GM12878 (cell line): ENCODE measurements around the gene LSMEM2. TPM values are rescaled to one million over a fixed set of nuclear protein-coding genes. Genes with fewer than 3 reads are reported as not detected.

Source experiments
- ATAC-seq: fragments of 200-7000 bp; cut with Tn5 transposase; 3 replicates; pipeline ENCODE4 v1.9.1; 2020; ENCODE audit warnings: mild to moderate bottlenecking, moderate library complexity
- BruUV-seq: library from RNA; stranded (reverse); fragments of 400-500 nt; replicated peaks from 2 replicates; lab custom pipeline; 2021; lab: Mats Ljungman, UMichigan
- CTCF ChIA-PET: fragments of 300-600 bp; sonication (Branson Sonifier 250); formaldehyde crosslinking; extraction: SDS; loops from one replicate; lab custom pipeline; 2021; ENCODE audit warnings: inconsistent platforms; lab: Yijun Ruan, JAX
- POLR2A ChIA-PET: fragments of 350-600 bp; formaldehyde crosslinking; extraction: SDS; loops from one replicate; lab custom pipeline; 2021; ENCODE audit warnings: inconsistent platforms; lab: Charles Lee
- RAD21 ChIA-PET: fragments of 300-600 bp; sonication (Branson Sonifier 250); formaldehyde crosslinking; loops from one replicate; lab custom pipeline; 2023; ENCODE audit warnings: antibody characterized with exemption; ENCODE audit not compliant: unreplicated experiment; lab: Charles Lee
- SMC1A ChIA-PET: fragments of 300-600 bp; sonication (Branson Sonifier 250); formaldehyde crosslinking; loops from one replicate; lab custom pipeline; 2023; ENCODE audit not compliant: unreplicated experiment, uncharacterized antibody; lab: Charles Lee
- DNase-seq: peaks from one replicate; pipeline ENCODE4 v3.0.0-alpha.2; 2011; ENCODE audit warnings: low read depth, low spot score
- FAIRE-seq: peaks from 3 replicates; lab custom pipeline; 2011; peaks lifted over from hg19 to GRCh38; lab: Jason Lieb, UNC
- H2AFZ ChIP-seq: 2 replicates; pipeline ENCODE4 v1.6.0; 2011; ENCODE audit warnings: low read depth, low read length, control low read depth; ENCODE audit not compliant: control insufficient read depth
- H3K27ac ChIP-seq: 2 replicates; pipeline ENCODE4 v1.5.1; 2011; ENCODE audit warnings: control low read depth; ENCODE audit not compliant: control insufficient read depth, insufficient read depth
- H3K27me3 ChIP-seq, 2 experiments: replicated peaks in 1 of 2; 2 replicates each; pipeline versions ENCODE4 v1.6.0 to v1.6.1; 2011; ENCODE audit warnings: low read length in 1 of 2; ENCODE audit not compliant: control insufficient read depth in 2 of 2, insufficient read depth in 2 of 2
- H3K36me3 ChIP-seq, 2 experiments: 2 replicates each; pipeline ENCODE4 v1.5.1; 2011; ENCODE audit warnings: low read length in 1 of 2; ENCODE audit not compliant: control insufficient read depth in 2 of 2, insufficient read depth in 2 of 2
- H3K4me1 ChIP-seq: 2 replicates; pipeline ENCODE4 v1.6.1; 2011; ENCODE audit warnings: mild to moderate bottlenecking, low read length, moderate library complexity, mixed read lengths; ENCODE audit not compliant: control insufficient read depth, insufficient read depth
- H3K4me2 ChIP-seq: 2 replicates; pipeline ENCODE4 v1.6.0; 2011; ENCODE audit warnings: control low read depth; ENCODE audit not compliant: control insufficient read depth, insufficient read depth
- H3K4me3 ChIP-seq: fragments of 200-600 bp; sonication (generic); 2 replicates; pipeline ENCODE4 v1.5.1; 2016
- H3K79me2 ChIP-seq: 2 replicates; pipeline ENCODE4 v1.6.0; 2011; ENCODE audit warnings: low read length; ENCODE audit not compliant: control insufficient read depth, insufficient read depth
- H3K9ac ChIP-seq: 2 replicates; pipeline ENCODE4 v1.8.0; 2011; ENCODE audit warnings: low read length, control low read depth, mixed read lengths; ENCODE audit not compliant: control insufficient read depth, insufficient read depth
- H3K9me3 ChIP-seq: replicated peaks from 3 replicates; pipeline ENCODE4 v1.5.1; 2011; ENCODE audit warnings: mild to moderate bottlenecking, low read length; ENCODE audit not compliant: control insufficient read depth, insufficient read depth
- H4K20me1 ChIP-seq: 2 replicates; pipeline ENCODE4 v1.6.0; 2011; ENCODE audit not compliant: control insufficient read depth, insufficient read depth
- BMI1 ChIP-seq: fragments of 450-650 bp; IDR thresholded peaks from 2 replicates; pipeline ENCODE4 v1.6.1; 2016; ENCODE audit warnings: mild to moderate bottlenecking, moderate library complexity, borderline replicate concordance
- NFXL1 ChIP-seq: fragments of 450-650 bp; IDR thresholded peaks from 2 replicates; pipeline ENCODE4 v1.6.1; 2017; ENCODE audit warnings: antibody characterized with exemption, mild to moderate bottlenecking, borderline replicate concordance
- POLR2AphosphoS5 ChIP-seq: IDR thresholded peaks from 2 replicates; pipeline ENCODE4 v1.6.1; 2011; ENCODE audit warnings: mild to moderate bottlenecking, low read length, inconsistent platforms
- ZNF217 ChIP-seq: fragments of 450-650 bp; IDR thresholded peaks from 2 replicates; pipeline ENCODE4 v1.6.1; 2017; ENCODE audit warnings: antibody characterized with exemption, mild to moderate bottlenecking
- WGBS: methylation state at CpG from one replicate; pipeline ENCODE4 v1.1.6; 2016; ENCODE audit warnings: low lambda C conversion rate; ENCODE audit not compliant: insufficient replicate concordance, insufficient coverage; ENCODE audit errors: missing lambda C conversion rate; 5-methylcytosine and 5-hydroxymethylcytosine counted together
- in situ Hi-C: fragments of 300-500 bp; cut with MboI; formaldehyde crosslinking; loops from 9 replicates; pipeline ENCODE4 v1.14.3; 2018; ENCODE audit warnings: mixed read lengths
- intact Hi-C: fragments of 100-400 bp; cut with micrococcal nuclease; formaldehyde crosslinking; loops from one replicate; pipeline ENCODE4 v1.14.2; 2022; ENCODE audit not compliant: unreplicated experiment
- polyA plus RNA-seq, 11 experiments: library from polyadenylated mRNA; depleted of rRNA in 4 of 11; unstranded in 6 of 11; stranded (reverse) in 5 of 11; fragments of >200 nt; fragmentation: Nextera tagmentation in 4 of 11; fragmentation: Illumina TruSeq in 1 of 11; extraction: Ambion mirVana in 4 of 11; extraction: Trizol in 1 of 11; gene quantifications; 1 replicate in 1 of 11; 2 replicates in 10 of 11; pipeline versions ENCODE4 v1.2.1 to v1.2.3, GENCODE V29; 2011 to 2016; ENCODE audit warnings: inconsistent platforms in 2 of 11, missing spikeins in 2 of 11, low read depth in 1 of 11
- total RNA-seq, 4 experiments: library from RNA; depleted of rRNA in 3 of 4; stranded (reverse); fragments of >200 nt in 3 of 4; fragmentation: Illumina TruSeq in 1 of 4; extraction: Trizol in 1 of 4; gene quantifications; 2 replicates each; pipeline versions ENCODE4 v1.2.1 to v1.2.3, GENCODE V29; 2013 to 2021
- TF ChIP-seq, protein P1 (sequence below): IDR thresholded peaks from 2 replicates; pipeline ENCODE4 v1.6.1; 2012; ENCODE audit warnings: low read depth, low read length, improper control_type of control experiment
- TF ChIP-seq, protein P2 (sequence below): fragments of 150-350 bp; IDR thresholded peaks from 2 replicates; pipeline ENCODE4 v1.6.1; 2016; ENCODE audit warnings: low read depth, low read length
- TF ChIP-seq, protein P3 (sequence below): fragments of 450-650 bp; formaldehyde crosslinking; IDR thresholded peaks from 2 replicates; pipeline ENCODE4 v1.4.0; 2020; ENCODE audit warnings: mild to moderate bottlenecking, moderate library complexity
- TF ChIP-seq, protein P4 (sequence below): fragments of 450-650 bp; IDR thresholded peaks from 2 replicates; pipeline ENCODE4 v1.6.1; 2017; ENCODE audit warnings: mild to moderate bottlenecking
- TF ChIP-seq, protein P5 (sequence below): fragments of 450-650 bp; IDR thresholded peaks from 2 replicates; pipeline ENCODE4 v1.6.1; 2016; ENCODE audit warnings: mild to moderate bottlenecking, moderate library complexity, borderline replicate concordance

LSMEM2 gene
- total and polyA plus RNA-seq, 10 of the 15 experiments (the other 5 are each of a cell fraction or from before 2014, with no cell fraction given) = 0.17 TPM; not detected in 9

DNA sequence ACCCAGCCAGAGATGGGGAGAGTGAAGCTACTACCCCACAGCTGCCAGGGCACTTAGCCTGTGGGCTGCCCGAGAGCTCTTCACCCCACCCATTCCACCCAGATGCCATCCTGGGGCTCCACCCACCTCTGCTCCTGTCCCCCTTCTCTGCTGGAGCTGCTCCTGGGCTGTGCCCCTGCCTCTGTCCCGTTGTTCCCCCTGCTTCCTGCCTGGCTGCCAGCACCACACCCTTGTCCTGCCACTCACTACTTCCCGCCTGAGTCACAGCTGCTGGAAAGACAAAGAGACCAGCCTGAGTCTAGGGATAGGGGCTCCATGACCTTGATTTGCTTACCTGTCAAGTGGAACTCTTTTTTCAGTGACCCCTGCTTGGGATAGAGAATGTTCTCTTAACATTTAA is 30.5 kb upstream of the LSMEM2 start:
- no peak for FAIRE-seq
- ATAC-seq = no peak
- Histone ChIP-seq H3K9ac (no peak overlapping the region), H2AFZ (no peak overlapping the region), H3K9me3 (no peaks in the 10 kb centered on the region), H3K27ac (no peak overlapping the region), H3K79me2 (peaks cover 64% of the 10 kb centered on the region), H3K4me2 (no peak overlapping the region), H3K4me3 (no peak overlapping the region), H3K27me3 (no peaks in the 10 kb centered on the region), H3K36me3 (peaks cover 29% of the 10 kb centered on the region in 2 experiments), H4K20me1 (peaks cover 20% of the 10 kb centered on the region), H3K4me1 (peaks cover 28% of the 10 kb centered on the region)
- BruUV-seq = no TSS peak
- POLR2A ChIA-PET = interaction anchor here (0.5 to 1.4 kb wide), 3 partner anchors 8 to 11 kb away, joined by 3 to 4 read pairs (median 3); no protein-coding TSS in a partner anchor
- 63% methylated on average over 3 of the region's 3 CpGs for WGBS
- RAD21 ChIA-PET = interaction anchor here (2.6 to 4.1 kb wide), 3 partner anchors 10 to 20 kb away, joined by 7 to 73 read pairs (median 10); no protein-coding TSS in a partner anchor
- in situ Hi-C loops (no loop called here), intact Hi-C loops (no loop called here)
- SMC1A ChIA-PET = interaction anchor here (0.8 to 1.1 kb wide), 2 partner anchors 8 to 22 kb away, joined by 3 read pairs; no protein-coding TSS in a partner anchor
- no peak for DNase-seq
- CTCF ChIA-PET = interaction anchor here (0.6 to 3.3 kb wide), 5 partner anchors 11 to 90 kb away, joined by 3 to 149 read pairs (median 28); no protein-coding TSS in a partner anchor
- TF ChIP-seq ZNF217 (no peak), NFXL1 (no peak), BMI1 (no peak), POLR2AphosphoS5 (no peak)
- TF ChIP-seq, protein P1, sequence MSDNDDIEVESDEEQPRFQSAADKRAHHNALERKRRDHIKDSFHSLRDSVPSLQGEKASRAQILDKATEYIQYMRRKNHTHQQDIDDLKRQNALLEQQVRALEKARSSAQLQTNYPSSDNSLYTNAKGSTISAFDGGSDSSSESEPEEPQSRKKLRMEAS = no peak
- TF ChIP-seq, protein P2, sequence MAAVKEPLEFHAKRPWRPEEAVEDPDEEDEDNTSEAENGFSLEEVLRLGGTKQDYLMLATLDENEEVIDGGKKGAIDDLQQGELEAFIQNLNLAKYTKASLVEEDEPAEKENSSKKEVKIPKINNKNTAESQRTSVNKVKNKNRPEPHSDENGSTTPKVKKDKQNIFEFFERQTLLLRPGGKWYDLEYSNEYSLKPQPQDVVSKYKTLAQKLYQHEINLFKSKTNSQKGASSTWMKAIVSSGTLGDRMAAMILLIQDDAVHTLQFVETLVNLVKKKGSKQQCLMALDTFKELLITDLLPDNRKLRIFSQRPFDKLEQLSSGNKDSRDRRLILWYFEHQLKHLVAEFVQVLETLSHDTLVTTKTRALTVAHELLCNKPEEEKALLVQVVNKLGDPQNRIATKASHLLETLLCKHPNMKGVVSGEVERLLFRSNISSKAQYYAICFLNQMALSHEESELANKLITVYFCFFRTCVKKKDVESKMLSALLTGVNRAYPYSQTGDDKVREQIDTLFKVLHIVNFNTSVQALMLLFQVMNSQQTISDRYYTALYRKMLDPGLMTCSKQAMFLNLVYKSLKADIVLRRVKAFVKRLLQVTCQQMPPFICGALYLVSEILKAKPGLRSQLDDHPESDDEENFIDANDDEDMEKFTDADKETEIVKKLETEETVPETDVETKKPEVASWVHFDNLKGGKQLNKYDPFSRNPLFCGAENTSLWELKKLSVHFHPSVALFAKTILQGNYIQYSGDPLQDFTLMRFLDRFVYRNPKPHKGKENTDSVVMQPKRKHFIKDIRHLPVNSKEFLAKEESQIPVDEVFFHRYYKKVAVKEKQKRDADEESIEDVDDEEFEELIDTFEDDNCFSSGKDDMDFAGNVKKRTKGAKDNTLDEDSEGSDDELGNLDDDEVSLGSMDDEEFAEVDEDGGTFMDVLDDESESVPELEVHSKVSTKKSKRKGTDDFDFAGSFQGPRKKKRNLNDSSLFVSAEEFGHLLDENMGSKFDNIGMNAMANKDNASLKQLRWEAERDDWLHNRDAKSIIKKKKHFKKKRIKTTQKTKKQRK = no peak
- TF ChIP-seq, protein P3, sequence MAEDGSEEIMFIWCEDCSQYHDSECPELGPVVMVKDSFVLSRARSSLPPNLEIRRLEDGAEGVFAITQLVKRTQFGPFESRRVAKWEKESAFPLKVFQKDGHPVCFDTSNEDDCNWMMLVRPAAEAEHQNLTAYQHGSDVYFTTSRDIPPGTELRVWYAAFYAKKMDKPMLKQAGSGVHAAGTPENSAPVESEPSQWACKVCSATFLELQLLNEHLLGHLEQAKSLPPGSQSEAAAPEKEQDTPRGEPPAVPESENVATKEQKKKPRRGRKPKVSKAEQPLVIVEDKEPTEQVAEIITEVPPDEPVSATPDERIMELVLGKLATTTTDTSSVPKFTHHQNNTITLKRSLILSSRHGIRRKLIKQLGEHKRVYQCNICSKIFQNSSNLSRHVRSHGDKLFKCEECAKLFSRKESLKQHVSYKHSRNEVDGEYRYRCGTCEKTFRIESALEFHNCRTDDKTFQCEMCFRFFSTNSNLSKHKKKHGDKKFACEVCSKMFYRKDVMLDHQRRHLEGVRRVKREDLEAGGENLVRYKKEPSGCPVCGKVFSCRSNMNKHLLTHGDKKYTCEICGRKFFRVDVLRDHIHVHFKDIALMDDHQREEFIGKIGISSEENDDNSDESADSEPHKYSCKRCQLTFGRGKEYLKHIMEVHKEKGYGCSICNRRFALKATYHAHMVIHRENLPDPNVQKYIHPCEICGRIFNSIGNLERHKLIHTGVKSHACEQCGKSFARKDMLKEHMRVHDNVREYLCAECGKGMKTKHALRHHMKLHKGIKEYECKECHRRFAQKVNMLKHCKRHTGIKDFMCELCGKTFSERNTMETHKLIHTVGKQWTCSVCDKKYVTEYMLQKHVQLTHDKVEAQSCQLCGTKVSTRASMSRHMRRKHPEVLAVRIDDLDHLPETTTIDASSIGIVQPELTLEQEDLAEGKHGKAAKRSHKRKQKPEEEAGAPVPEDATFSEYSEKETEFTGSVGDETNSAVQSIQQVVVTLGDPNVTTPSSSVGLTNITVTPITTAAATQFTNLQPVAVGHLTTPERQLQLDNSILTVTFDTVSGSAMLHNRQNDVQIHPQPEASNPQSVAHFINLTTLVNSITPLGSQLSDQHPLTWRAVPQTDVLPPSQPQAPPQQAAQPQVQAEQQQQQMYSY (CRISPR knock-in tag) = no peak
- TF ChIP-seq, protein P4, sequence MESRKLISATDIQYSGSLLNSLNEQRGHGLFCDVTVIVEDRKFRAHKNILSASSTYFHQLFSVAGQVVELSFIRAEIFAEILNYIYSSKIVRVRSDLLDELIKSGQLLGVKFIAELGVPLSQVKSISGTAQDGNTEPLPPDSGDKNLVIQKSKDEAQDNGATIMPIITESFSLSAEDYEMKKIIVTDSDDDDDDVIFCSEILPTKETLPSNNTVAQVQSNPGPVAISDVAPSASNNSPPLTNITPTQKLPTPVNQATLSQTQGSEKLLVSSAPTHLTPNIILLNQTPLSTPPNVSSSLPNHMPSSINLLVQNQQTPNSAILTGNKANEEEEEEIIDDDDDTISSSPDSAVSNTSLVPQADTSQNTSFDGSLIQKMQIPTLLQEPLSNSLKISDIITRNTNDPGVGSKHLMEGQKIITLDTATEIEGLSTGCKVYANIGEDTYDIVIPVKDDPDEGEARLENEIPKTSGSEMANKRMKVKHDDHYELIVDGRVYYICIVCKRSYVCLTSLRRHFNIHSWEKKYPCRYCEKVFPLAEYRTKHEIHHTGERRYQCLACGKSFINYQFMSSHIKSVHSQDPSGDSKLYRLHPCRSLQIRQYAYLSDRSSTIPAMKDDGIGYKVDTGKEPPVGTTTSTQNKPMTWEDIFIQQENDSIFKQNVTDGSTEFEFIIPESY = no peak
- TF ChIP-seq, protein P5, sequence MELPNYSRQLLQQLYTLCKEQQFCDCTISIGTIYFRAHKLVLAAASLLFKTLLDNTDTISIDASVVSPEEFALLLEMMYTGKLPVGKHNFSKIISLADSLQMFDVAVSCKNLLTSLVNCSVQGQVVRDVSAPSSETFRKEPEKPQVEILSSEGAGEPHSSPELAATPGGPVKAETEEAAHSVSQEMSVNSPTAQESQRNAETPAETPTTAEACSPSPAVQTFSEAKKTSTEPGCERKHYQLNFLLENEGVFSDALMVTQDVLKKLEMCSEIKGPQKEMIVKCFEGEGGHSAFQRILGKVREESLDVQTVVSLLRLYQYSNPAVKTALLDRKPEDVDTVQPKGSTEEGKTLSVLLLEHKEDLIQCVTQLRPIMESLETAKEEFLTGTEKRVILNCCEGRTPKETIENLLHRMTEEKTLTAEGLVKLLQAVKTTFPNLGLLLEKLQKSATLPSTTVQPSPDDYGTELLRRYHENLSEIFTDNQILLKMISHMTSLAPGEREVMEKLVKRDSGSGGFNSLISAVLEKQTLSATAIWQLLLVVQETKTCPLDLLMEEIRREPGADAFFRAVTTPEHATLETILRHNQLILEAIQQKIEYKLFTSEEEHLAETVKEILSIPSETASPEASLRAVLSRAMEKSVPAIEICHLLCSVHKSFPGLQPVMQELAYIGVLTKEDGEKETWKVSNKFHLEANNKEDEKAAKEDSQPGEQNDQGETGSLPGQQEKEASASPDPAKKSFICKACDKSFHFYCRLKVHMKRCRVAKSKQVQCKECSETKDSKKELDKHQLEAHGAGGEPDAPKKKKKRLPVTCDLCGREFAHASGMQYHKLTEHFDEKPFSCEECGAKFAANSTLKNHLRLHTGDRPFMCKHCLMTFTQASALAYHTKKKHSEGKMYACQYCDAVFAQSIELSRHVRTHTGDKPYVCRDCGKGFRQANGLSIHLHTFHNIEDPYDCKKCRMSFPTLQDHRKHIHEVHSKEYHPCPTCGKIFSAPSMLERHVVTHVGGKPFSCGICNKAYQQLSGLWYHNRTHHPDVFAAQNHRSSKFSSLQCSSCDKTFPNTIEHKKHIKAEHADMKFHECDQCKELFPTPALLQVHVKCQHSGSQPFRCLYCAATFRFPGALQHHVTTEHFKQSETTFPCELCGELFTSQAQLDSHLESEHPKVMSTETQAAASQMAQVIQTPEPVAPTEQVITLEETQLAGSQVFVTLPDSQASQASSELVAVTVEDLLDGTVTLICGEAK = no peak
